ENCODE measurements around the gene STX3. TPM values are rescaled to one million over a fixed set of nuclear protein-coding genes. Genes with fewer than 3 reads are reported as not detected.
"Not testable (repeated sequence)": the region's sequence is repeated elsewhere in the genome, so short reads cannot be mapped to it uniquely, and the experiment has no call there.

The STX3 gene
- total and polyA plus RNA-seq, 2 of the 4 experiments (the other 2 are of a cell fraction), result 5.0 to 5.4 TPM

GRCh38 chr11:59847626-59848025, 92.5 kb downstream of the STX3 start:
- H3K14ac ChIP-seq (replicated peaks; ENCODE audit: low read depth, low read length), result no peak overlapping the region
- H2BK20ac ChIP-seq (ENCODE audit: low read depth, low read length), result no peak overlapping the region
- dilution Hi-C loops (cut with HindIII; ENCODE audit: low sequenced_read_pairs, unreplicated experiment) (no loop called here), intact Hi-C loops (cut with micrococcal nuclease) (no loop called here), in situ Hi-C loops (cut with MboI; ENCODE audit: low sequenced_read_pairs) (loop anchor here (25.0 kb wide), 1 partner anchor 340 kb away; the partner anchor contains the start of gene MS4A6A)
- no TSS peak for BruUV-seq (replicated peaks)
- no peaks in the 10 kb centered on the region for H3K9me1 ChIP-seq (ENCODE audit: insufficient read depth, low read length)
- no peak overlapping the region for H4K91ac ChIP-seq (ENCODE audit: insufficient read depth, low read depth, low read length)
- H3K4me3 ChIP-seq (ENCODE audit: insufficient read depth, low read depth, low read length), result no peak overlapping the region
- TF ChIP-seq CTCF (conservative IDR thresholded peaks at IDR 0.05; ENCODE audit: low read depth, low read length), result no peak
- TF ChIP-seq RFX5 (IDR thresholded peaks at IDR 0.05; ENCODE audit: low read depth, low read length), result no peak
- no peak for TF ChIP-seq ELK1 (IDR thresholded peaks at IDR 0.05; ENCODE audit: borderline replicate concordance, low read depth, low read length)
- H3K18ac ChIP-seq (ENCODE audit: low read depth, low read length), result no peak overlapping the region
- no peak overlapping the region for H3K56ac ChIP-seq (ENCODE audit: extremely low read depth, insufficient read depth, low read length)
- no peaks in the 10 kb centered on the region; the same call in 1 of the 2 replicates for H3K27me3 ChIP-seq (ENCODE audit: control insufficient read depth, insufficient read depth, low read length)
- H4K5ac ChIP-seq (ENCODE audit: low read depth, low read length), result no peak overlapping the region
- no peaks in the 10 kb centered on the region for H3K36me3 ChIP-seq (ENCODE audit: control insufficient read depth, insufficient read depth, low read length)
- 13% methylated on average over 1 of the region's 3 CpGs; no CpG with 5 or more reads in 1 of the 2 experiments for WGBS, 2 experiments (ENCODE audit: extremely low coverage in 2 of 2, insufficient read length in 1 of 2)
- H2AK5ac ChIP-seq (ENCODE audit: low read depth, low read length), result no peak overlapping the region
- H3K4me2 ChIP-seq (ENCODE audit: low read depth, low read length), result no peak overlapping the region
- H3K4me1 ChIP-seq (ENCODE audit: control insufficient read depth, insufficient read depth, low read length), result no peaks in the 10 kb centered on the region
- H2BK5ac ChIP-seq (ENCODE audit: low read depth, low read length, poor library complexity, severe bottlenecking), result no peak overlapping the region
- H2AFZ ChIP-seq (replicated peaks; ENCODE audit: low read length, poor library complexity), result no peak overlapping the region
- H3K79me1 ChIP-seq (ENCODE audit: low read depth in 1 of 2, low read length in 2 of 2), result no peaks in the 10 kb centered on the region
- DNase-seq, result no peak
- H3K9me3 ChIP-seq (ENCODE audit: control insufficient read depth, insufficient read depth, low read length), result no peaks in the 10 kb centered on the region
- ATAC-seq (ENCODE audit: low read depth), result no peak
- no peak overlapping the region for H3K4ac ChIP-seq (ENCODE audit: low read depth, low read length)
- H3K27ac ChIP-seq (ENCODE audit: insufficient read depth, low read length), result no peak overlapping the region
- no peak overlapping the region for H2BK120ac ChIP-seq (ENCODE audit: low read depth, low read length)
- no peak overlapping the region for H3K23ac ChIP-seq (ENCODE audit: low read depth, low read length)
- no peaks in the 10 kb centered on the region for H4K20me1 ChIP-seq (ENCODE audit: insufficient read depth, low read length)
- ChIA-PET POLR2A (ENCODE audit: unreplicated experiment) (no interaction called here), CTCF (no interaction called here)
- H2BK15ac ChIP-seq (ENCODE audit: low read depth, low read length), result no peak overlapping the region
- no peak overlapping the region for H3K9ac ChIP-seq (ENCODE audit: low read depth, low read length)
- no peak overlapping the region for H2AK9ac ChIP-seq (replicated peaks; ENCODE audit: low read depth, low read length, poor library complexity)
- no peak overlapping the region for H4K8ac ChIP-seq (ENCODE audit: low read depth in 2 of 2, low read length in 2 of 2)

GRCh38 chr11:59848439-59848838, 93.3 kb downstream of the STX3 start:
- H3K9me3 ChIP-seq (ENCODE audit: control insufficient read depth, insufficient read depth, low read length); POLR2A ChIA-PET (ENCODE audit: unreplicated experiment); H3K14ac ChIP-seq (replicated peaks; ENCODE audit: low read depth, low read length); BruUV-seq (replicated peaks); H3K4me1 ChIP-seq (ENCODE audit: control insufficient read depth, insufficient read depth, low read length); H4K20me1 ChIP-seq (ENCODE audit: insufficient read depth, low read length); H2BK5ac ChIP-seq (ENCODE audit: low read depth, low read length, poor library complexity, severe bottlenecking); H3K56ac ChIP-seq (ENCODE audit: extremely low read depth, insufficient read depth, low read length); H3K36me3 ChIP-seq (ENCODE audit: control insufficient read depth, insufficient read depth, low read length); H4K5ac ChIP-seq (ENCODE audit: low read depth, low read length); H2BK15ac ChIP-seq (ENCODE audit: low read depth, low read length); H3K27me3 ChIP-seq (ENCODE audit: control insufficient read depth, insufficient read depth, low read length); H3K4me2 ChIP-seq (ENCODE audit: low read depth, low read length); H3K9me1 ChIP-seq (ENCODE audit: insufficient read depth, low read length); DNase-seq; H4K91ac ChIP-seq (ENCODE audit: insufficient read depth, low read depth, low read length); H3K79me1 ChIP-seq (ENCODE audit: low read depth in 1 of 2, low read length in 2 of 2); H2AK5ac ChIP-seq (ENCODE audit: low read depth, low read length); ATAC-seq (ENCODE audit: low read depth); H2AK9ac ChIP-seq (replicated peaks; ENCODE audit: low read depth, low read length, poor library complexity); H2AFZ ChIP-seq (replicated peaks; ENCODE audit: low read length, poor library complexity); CTCF ChIA-PET; H2BK120ac ChIP-seq (ENCODE audit: low read depth, low read length); H3K27ac ChIP-seq (ENCODE audit: insufficient read depth, low read length); H3K4me3 ChIP-seq (ENCODE audit: insufficient read depth, low read depth, low read length); intact Hi-C loops (cut with micrococcal nuclease); H3K18ac ChIP-seq (ENCODE audit: low read depth, low read length); H3K9ac ChIP-seq (ENCODE audit: low read depth, low read length); H3K4ac ChIP-seq (ENCODE audit: low read depth, low read length); H4K8ac ChIP-seq (ENCODE audit: low read depth in 2 of 2, low read length in 2 of 2); H2BK20ac ChIP-seq (ENCODE audit: low read depth, low read length); H3K23ac ChIP-seq (ENCODE audit: low read depth, low read length); dilution Hi-C loops (cut with HindIII; ENCODE audit: low sequenced_read_pairs, unreplicated experiment): not testable (repeated sequence)
- no CpG with 5 or more reads among the region's 6 CpGs for WGBS, 2 experiments (ENCODE audit: extremely low coverage in 2 of 2, insufficient read length in 1 of 2)
- in situ Hi-C loops (cut with MboI; ENCODE audit: low sequenced_read_pairs), result loop anchor here (25.0 kb wide), 1 partner anchor 339 kb away; the partner anchor contains the start of gene MS4A6A
